Measurements from ENCODE around the gene IL20RB.

The IL20RB gene

GRCh38 chr3:136954251-136954650, 3.5 kb upstream of the IL20RB start:
- TF ChIP-seq CTCF (IDR thresholded peaks at IDR 0.05; ENCODE audit: low read depth, low read length, missing control alignments), result no peak
- no peak overlapping the region for H3K4me3 ChIP-seq (ENCODE audit: low read depth, low read length)
- DNase-seq (ENCODE audit: low read depth), result no peak

GRCh38 chr3:136954980-136955780, 2.6 kb upstream of the IL20RB start:
- DNase-seq (ENCODE audit: low read depth), result no peak
- no peak overlapping the region for H3K4me3 ChIP-seq (ENCODE audit: low read depth, low read length)
- no peak for TF ChIP-seq CTCF (IDR thresholded peaks at IDR 0.05; ENCODE audit: low read depth, low read length, missing control alignments)

- H3K4me3 ChIP-seq (ENCODE audit: low read depth, low read length), result no peak overlapping the region
- no peak for DNase-seq (ENCODE audit: low read depth)
- TF ChIP-seq CTCF (IDR thresholded peaks at IDR 0.05; ENCODE audit: low read depth, low read length, missing control alignments), result no peak
Measured at GRCh38 chr3:136955813-136956212, 2.0 kb upstream of the IL20RB start.

GRCh38 chr3:136956971-136957370, 812 bp upstream of the IL20RB start:
- DNase-seq (ENCODE audit: low read depth), result no peak
- H3K4me3 ChIP-seq (ENCODE audit: low read depth, low read length), result no peak overlapping the region
- TF ChIP-seq CTCF (IDR thresholded peaks at IDR 0.05; ENCODE audit: low read depth, low read length, missing control alignments), result no peak

GRCh38 chr3:136958939-136959338, 1.2 kb downstream of the IL20RB start:
- no peak for DNase-seq (ENCODE audit: low read depth)
- H3K4me3 ChIP-seq (ENCODE audit: low read depth, low read length), result no peak overlapping the region
- no peak for TF ChIP-seq CTCF (IDR thresholded peaks at IDR 0.05; ENCODE audit: low read depth, low read length, missing control alignments)

GRCh38 chr3:136959599-136959998, 1.8 kb downstream of the IL20RB start:
- no peak for DNase-seq (ENCODE audit: low read depth)
- no peak overlapping the region for H3K4me3 ChIP-seq (ENCODE audit: low read depth, low read length)
- TF ChIP-seq CTCF (IDR thresholded peaks at IDR 0.05; ENCODE audit: low read depth, low read length, missing control alignments), result no peak

Measured in GM12864 (cell line).